GM10248 (cell line): Measurements from ENCODE around the gene HLA-A.
"Not testable (repeated sequence)": the region's sequence is repeated elsewhere in the genome, so short reads cannot be mapped to it uniquely, and the experiment has no call there.

Source experiments
- CTCF ChIA-PET: fragments of 300-600 bp; sonication (Branson Sonifier 250); formaldehyde crosslinking; extraction: SDS; loops from one replicate; lab custom pipeline; 2021; ENCODE audit warnings: antibody characterized with exemption; lab: Yijun Ruan, JAX
- POLR2A ChIA-PET: fragments of 350-650 bp; sonication (Branson Sonifier 250); formaldehyde crosslinking; extraction: SDS; loops from one replicate; lab custom pipeline; 2020; ENCODE audit warnings: antibody characterized with exemption; lab: Yijun Ruan, JAX
- DNase-seq: peaks from one replicate; pipeline ENCODE4 v3.0.0; 2012; ENCODE audit errors: extremely low spot score
- TF ChIP-seq, protein P1 (sequence below): IDR thresholded peaks from 2 replicates; pipeline ENCODE4 v1.5.1; 2012; ENCODE audit warnings: mild to moderate bottlenecking, low read depth; ENCODE audit errors: extremely low read depth, missing control alignments, control extremely low read depth

HLA-A gene

DNA sequence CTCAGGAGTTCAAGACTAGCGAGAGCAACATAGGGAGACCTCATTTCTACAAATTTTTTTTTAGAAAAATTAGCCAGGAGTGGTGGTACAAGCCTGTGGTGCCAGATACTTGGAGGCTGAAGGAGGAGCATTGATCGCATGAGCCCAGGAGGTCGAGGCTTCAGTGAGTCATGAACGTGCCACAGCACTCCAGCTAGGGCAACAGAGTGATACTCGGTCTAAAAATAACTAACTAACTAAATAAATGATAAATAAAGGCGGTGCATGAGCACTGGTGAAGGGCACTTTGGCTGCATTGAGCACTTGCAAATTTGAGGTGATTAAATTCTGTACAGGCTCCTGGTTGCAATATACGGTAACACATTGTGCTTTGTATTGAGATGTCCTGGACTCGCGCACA lies 13.5 kb downstream of the HLA-A start:
- CTCF ChIA-PET, result interaction anchor here (1.3 kb wide), 1 partner anchor 29 kb away, joined by 4 read pairs; no protein-coding TSS in a partner anchor

DNA sequence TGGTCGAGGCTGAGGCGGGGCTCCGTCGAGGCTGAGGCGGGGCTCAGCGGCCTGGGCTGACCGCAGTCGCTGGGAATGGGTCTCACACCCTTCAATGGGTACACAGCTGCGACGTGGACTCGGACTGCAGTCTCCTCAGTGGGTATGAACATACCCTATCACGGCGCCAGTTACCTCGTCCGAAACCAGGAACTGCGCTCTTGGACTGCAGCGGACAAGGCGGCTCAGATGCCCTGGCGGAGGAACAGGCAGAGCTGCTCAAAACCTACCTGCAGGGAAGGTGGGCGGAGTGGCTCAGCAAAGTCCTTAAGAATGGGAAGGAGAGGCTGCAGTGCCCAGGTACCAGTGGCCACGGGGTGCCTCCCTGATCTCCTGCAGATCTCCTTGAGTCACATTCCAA lies 14.2 kb downstream of the HLA-A start:
- POLR2A ChIA-PET, result no interaction called here
- TF ChIP-seq, protein P1, sequence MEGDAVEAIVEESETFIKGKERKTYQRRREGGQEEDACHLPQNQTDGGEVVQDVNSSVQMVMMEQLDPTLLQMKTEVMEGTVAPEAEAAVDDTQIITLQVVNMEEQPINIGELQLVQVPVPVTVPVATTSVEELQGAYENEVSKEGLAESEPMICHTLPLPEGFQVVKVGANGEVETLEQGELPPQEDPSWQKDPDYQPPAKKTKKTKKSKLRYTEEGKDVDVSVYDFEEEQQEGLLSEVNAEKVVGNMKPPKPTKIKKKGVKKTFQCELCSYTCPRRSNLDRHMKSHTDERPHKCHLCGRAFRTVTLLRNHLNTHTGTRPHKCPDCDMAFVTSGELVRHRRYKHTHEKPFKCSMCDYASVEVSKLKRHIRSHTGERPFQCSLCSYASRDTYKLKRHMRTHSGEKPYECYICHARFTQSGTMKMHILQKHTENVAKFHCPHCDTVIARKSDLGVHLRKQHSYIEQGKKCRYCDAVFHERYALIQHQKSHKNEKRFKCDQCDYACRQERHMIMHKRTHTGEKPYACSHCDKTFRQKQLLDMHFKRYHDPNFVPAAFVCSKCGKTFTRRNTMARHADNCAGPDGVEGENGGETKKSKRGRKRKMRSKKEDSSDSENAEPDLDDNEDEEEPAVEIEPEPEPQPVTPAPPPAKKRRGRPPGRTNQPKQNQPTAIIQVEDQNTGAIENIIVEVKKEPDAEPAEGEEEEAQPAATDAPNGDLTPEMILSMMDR, result no peak
- CTCF ChIA-PET, result no interaction called here
- DNase-seq, result no peak

More for the DNA sequence above, 13.5 kb downstream of the HLA-A start:
- POLR2A ChIA-PET, result interaction anchor here (1.1 to 1.5 kb wide), 2 partner anchors 9 to 158 kb away, joined by 4 to 5 read pairs; no protein-coding TSS in a partner anchor
- DNase-seq, result no peak
- TF ChIP-seq, protein P1, result no peak

DNA sequence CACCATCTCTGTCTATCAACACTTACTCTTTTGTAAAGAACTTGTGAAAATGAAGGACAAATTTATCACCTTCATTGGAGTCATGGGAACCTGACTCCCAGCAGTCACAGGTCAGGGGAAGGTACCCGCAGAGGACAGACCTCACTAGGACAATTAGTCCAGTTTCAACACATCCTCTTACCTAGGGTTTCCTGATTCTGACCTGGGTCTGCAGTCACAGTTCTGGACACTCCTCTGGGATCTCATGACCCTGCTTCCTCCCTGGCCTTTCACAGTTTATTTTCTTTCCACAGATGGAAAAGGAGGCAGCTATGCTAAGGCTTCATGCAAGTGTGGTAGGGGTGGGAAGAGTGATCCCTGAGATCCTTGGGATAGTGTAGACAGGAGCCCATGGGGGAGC lies 15.7 kb downstream of the HLA-A start:
- POLR2A ChIA-PET, result no interaction called here
- TF ChIP-seq, protein P1, result no peak
- no peak for DNase-seq
- CTCF ChIA-PET, result no interaction called here

DNA sequence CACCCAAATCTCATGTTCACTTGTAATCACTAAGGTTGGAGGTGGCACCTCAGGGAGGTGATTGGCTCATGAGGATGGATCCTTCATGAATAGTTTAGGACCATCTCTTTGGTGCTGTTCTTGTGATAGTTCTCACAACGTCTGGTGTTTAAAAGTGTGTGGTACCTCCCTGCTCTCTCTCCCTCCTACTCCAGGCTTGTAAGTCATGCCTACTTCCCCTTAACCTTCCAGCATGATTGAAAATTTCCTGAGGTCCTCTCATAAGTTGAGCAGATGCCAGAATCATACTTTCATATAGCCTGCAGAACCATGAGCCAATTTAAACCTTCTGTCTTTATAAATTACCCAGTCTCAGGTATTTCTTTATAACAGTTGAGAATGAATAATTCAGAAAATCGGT lies 16.6 kb downstream of the HLA-A start:
- DNase-seq, result no peak
- CTCF ChIA-PET, result interaction anchor here (1.1 kb wide), 1 partner anchor 11 kb away, joined by 3 read pairs; no protein-coding TSS in a partner anchor
- POLR2A ChIA-PET, result no interaction called here
- TF ChIP-seq, protein P1, result no peak

DNA sequence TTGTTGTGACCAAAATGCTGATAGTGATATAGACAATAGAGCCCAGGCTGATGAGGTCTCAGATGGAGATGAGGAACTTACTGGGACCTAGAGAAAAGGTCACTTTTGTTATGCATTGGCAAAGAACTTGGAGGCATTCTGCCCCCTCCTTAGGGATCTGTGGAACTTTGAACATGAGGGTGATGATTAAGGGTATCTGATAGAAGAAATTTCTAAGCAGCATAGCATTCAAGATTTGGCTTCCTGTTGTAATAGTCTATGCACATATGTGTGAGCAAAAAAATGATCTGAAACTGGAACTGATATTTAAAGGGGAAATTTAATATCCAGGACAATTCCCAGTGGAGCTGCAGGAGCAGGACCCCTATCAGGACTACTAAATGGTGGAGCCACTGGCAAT lies 17.1 kb downstream of the HLA-A start:
- no peak for DNase-seq
- CTCF ChIA-PET, result interaction anchor here (1.1 to 1.4 kb wide), 2 partner anchors 10 to 161 kb away, joined by 3 read pairs; no protein-coding TSS in a partner anchor
- TF ChIP-seq, protein P1, result no peak
- POLR2A ChIA-PET, result no interaction called here

DNA sequence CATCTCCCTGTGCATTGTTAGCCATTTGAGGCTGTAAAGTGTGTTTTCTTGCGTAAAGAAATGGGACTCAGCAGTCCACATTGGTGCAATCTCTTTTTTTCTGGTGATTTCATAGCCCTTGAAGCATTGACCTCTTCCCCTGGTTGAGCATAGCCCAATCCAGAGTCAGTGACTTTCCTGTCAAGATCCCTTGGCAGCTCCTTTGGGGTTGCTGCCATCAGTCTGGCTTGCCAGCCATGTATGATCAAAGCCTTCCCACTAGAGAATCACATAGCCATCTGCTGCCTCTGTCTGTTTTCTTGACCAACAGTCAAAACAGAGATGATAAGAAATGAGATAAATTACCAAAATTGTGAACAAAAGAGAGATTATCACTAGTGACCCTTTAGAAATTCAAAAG lies 19.6 kb downstream of the HLA-A start:
- CTCF ChIA-PET, result no interaction called here
- POLR2A ChIA-PET, result no interaction called here
- TF ChIP-seq, protein P1, result no peak

DNA sequence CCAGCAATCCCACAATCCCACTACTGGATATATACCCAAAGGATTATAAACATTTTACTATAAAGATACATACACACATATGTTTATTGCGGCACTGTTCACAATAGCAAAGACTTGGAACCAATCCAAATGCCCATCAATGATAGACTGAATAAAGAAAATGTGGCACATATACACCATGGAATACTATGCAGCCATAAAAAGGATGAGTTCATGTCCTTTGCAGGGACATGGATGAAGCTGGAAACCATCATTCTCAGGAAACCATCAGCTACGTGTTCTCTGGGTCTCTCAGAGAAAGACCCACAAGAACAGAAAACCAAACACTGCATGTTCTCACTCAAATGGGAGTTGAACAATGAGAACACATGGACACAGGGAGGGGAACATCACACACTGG lies 21.4 kb downstream of the HLA-A start:
- CTCF ChIA-PET, result interaction anchor here (1.3 to 4.4 kb wide), 3 partner anchors 12 to 267 kb away, joined by 3 to 25 read pairs (median 17); no protein-coding TSS in a partner anchor
- POLR2A ChIA-PET, DNase-seq: not testable (repeated sequence)

More for the DNA sequence above, 19.6 kb downstream of the HLA-A start:
- DNase-seq, result no peak
